NT2/D1 (cell line): ENCODE results near the gene NAGA.

ENCODE experiments used
- DNase-seq: peaks from one replicate; pipeline ENCODE4 v3.0.0-alpha.2; 2011; ENCODE audit warnings: low read depth, low spot score
- H3K27me3 ChIP-seq: 2 replicates; pipeline ENCODE4 v1.6.0; 2011; ENCODE audit warnings: mild to moderate bottlenecking; ENCODE audit not compliant: insufficient read length, insufficient read depth
- H3K36me3 ChIP-seq: 2 replicates; pipeline ENCODE4 v1.6.1; 2011; ENCODE audit warnings: mild to moderate bottlenecking, low read length, mixed read lengths; ENCODE audit not compliant: insufficient read depth, insufficient read length
- H3K4me1 ChIP-seq: 2 replicates; pipeline ENCODE4 v1.5.1; 2011; ENCODE audit not compliant: insufficient read depth, insufficient read length
- H3K4me3 ChIP-seq: 2 replicates; pipeline ENCODE4 v1.5.1; 2011; ENCODE audit warnings: low read depth; ENCODE audit not compliant: insufficient read length
- H3K9ac ChIP-seq: 2 replicates; pipeline ENCODE4 v1.6.0; 2011; ENCODE audit warnings: low read depth; ENCODE audit not compliant: insufficient read length
- H3K9me3 ChIP-seq: 2 replicates; pipeline ENCODE4 v1.5.1; 2011; ENCODE audit warnings: mild to moderate bottlenecking, low read length; ENCODE audit not compliant: insufficient read depth
- SUZ12 ChIP-seq: IDR thresholded peaks from 2 replicates; pipeline ENCODE4 v1.6.1; 2011; ENCODE audit not compliant: insufficient read length, insufficient read depth; ENCODE audit errors: extremely low read depth
- YY1 ChIP-seq: IDR thresholded peaks from 2 replicates; pipeline ENCODE4 v1.6.1; 2011; ENCODE audit not compliant: insufficient read length, insufficient read depth
- ZNF274 ChIP-seq: IDR thresholded peaks from 2 replicates; pipeline ENCODE4 v1.6.1; 2011; ENCODE audit warnings: mild to moderate bottlenecking, low read depth, low read length

NAGA gene

GRCh38 chr22:42066937-42067336, 3.7 kb downstream of the NAGA start:
- H3K36me3 ChIP-seq = peaks cover 31% of the 10 kb centered on the region
- no peaks in the 10 kb centered on the region for H3K27me3 ChIP-seq
- TF ChIP-seq ZNF274 (no peak), SUZ12 (no peak), YY1 (no peak)
- H3K4me1 ChIP-seq = peaks cover 15% of the 10 kb centered on the region
- no peaks in the 10 kb centered on the region for H3K9me3 ChIP-seq
- no peak overlapping the region for H3K4me3 ChIP-seq
- H3K9ac ChIP-seq = no peak overlapping the region
- DNase-seq = no peak

GRCh38 chr22:42066126-42066761, 4.4 kb downstream of the NAGA start:
- no peaks in the 10 kb centered on the region for H3K9me3 ChIP-seq
- H3K9ac ChIP-seq = no peak overlapping the region
- TF ChIP-seq SUZ12 (no peak), ZNF274 (no peak), YY1 (no peak)
- peaks cover 35% of the 10 kb centered on the region for H3K36me3 ChIP-seq
- peaks cover 15% of the 10 kb centered on the region for H3K4me1 ChIP-seq
- DNase-seq = no peak
- H3K4me3 ChIP-seq = no peak overlapping the region
- no peaks in the 10 kb centered on the region for H3K27me3 ChIP-seq

DNA sequence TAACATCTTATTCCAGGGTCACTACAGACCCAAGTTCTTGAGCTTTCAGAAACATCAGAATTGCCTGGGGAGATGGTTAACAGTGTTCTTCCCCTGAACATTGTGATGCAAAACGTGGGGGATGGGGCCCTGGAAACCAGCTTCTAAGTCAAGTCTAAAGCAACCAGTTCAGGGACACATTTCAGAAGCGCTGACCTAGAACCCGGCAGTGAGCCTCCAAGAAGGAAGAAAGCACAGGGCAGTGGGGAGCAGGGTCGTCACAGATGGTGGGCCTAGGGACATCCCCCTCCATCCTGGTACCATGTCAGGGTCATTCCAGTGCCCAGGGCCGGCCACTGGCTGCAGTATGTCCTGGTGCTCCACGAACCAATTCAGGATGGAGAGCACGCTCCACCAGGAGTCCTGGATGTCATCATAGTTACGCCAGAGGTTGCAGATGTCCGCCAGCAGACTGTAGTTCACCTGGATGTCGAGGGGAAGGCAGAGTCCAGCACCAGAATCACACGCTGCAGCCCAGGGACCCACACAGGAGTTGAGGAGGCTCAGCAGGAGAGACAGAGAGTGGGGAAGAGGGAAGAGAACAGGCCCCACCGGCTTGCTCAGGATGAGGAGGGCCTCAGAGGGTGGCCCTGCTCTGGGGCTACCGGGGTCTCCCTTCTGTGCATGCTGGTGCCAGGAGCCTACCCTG, 5.0 kb downstream of the NAGA start:
- TF ChIP-seq ZNF274 (no peak), YY1 (no peak), SUZ12 (no peak)
- H3K9me3 ChIP-seq = no peaks in the 10 kb centered on the region

DNA sequence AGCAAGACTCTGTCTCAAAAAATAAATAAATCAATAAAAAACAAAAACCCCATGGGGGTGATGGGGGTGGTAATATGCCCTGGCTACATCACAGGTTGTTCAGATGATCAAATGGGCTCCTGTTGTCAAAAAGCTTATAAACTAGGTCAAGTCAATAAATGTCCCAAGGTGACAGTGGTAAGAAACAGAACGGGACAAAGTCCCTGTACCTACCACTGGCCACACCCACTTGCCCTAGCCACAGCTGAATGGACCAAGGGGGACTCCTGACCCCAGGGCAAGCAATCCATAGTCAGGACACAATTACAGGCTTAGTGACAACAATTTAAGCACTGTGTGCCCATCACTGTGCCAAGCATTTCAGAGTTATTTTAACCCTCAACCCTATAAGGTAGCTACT, 6.0 kb downstream of the NAGA start:
- no peaks in the 10 kb centered on the region for H3K9me3 ChIP-seq
- no peak for DNase-seq
- no peaks in the 10 kb centered on the region for H3K27me3 ChIP-seq
- H3K36me3 ChIP-seq = peaks cover 50% of the 10 kb centered on the region
- peaks cover 14% of the 10 kb centered on the region for H3K4me1 ChIP-seq
- no peak overlapping the region for H3K4me3 ChIP-seq
- TF ChIP-seq YY1 = no peak
- no peak for TF ChIP-seq ZNF274
- no peak for TF ChIP-seq SUZ12
- H3K9ac ChIP-seq = no peak overlapping the region

More for the DNA sequence above, 5.0 kb downstream of the NAGA start:
- Histone ChIP-seq H3K36me3 (peaks cover 41% of the 10 kb centered on the region), H3K27me3 (no peaks in the 10 kb centered on the region), H3K9ac (peak overlapping the region; percentile 61), H3K4me3 (no peak overlapping the region), H3K4me1 (peaks cover 14% of the 10 kb centered on the region)
- peak; percentile 78 for DNase-seq

DNA sequence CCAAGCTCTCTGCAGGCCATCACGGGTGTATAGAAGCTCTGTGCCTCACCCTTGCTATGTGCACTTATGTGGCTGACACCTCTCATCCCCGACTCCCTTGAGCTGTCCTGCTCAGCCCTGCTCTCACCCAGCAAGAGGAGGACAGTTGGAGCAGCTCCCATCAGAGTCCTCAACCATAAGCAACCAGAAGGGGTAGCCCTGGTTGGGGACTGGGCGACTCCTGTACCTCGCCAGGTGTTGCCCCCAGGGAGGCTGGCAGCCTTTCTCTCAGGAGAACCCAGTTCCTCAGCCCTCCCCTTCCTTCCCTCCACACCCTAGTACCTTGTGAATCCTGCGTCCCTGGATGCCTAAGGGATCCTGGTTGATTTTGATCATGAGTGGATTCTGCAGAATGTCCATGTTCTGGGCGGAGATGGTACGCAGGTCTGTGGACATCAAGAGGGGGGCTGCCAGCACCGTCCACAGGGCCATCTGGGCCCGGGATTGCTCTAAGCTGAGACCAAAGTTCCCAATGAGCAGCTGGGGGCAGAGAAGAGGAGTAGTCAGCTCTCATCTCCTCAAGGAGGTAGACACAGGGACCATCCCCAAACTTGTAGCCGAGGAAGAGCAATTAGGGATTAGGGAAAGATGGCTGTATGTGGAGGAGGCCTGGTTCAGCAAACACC, 8.0 kb downstream of the NAGA start:
- H3K27me3 ChIP-seq = no peaks in the 10 kb centered on the region
- peaks cover 6% of the 10 kb centered on the region; the same call in 1 of the 2 replicates for H3K9me3 ChIP-seq
- DNase-seq = no peak
- peaks cover 14% of the 10 kb centered on the region for H3K4me1 ChIP-seq
- TF ChIP-seq YY1 = no peak
- no peak for TF ChIP-seq ZNF274
- no peak for TF ChIP-seq SUZ12
- H3K9ac ChIP-seq = no peak overlapping the region
- no peak overlapping the region for H3K4me3 ChIP-seq
- peaks cover 54% of the 10 kb centered on the region for H3K36me3 ChIP-seq

DNA sequence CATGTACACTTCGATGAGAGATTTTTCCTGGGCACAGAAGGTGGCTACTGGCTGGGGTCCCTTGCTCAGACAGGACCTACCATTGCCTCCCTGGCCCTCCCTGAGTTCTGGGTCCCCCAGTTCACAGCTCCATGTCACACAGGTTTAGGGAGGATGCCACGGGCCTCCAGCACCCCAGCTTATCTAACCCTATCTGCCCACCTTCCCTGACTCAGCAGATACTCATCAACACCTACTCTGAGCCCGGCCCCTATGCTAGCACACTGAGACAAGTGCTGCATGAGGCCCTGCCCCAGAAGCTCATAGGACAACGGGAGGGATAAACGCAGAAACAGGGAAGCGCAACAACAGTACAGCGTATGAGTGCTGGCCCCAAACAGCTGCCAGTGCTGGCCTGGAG, 9.6 kb downstream of the NAGA start:
- Histone ChIP-seq H3K4me3 (no peak overlapping the region), H3K9me3 (peaks cover 16% of the 10 kb centered on the region; the same call in 1 of the 2 replicates), H3K36me3 (peaks cover 39% of the 10 kb centered on the region), H3K9ac (no peak overlapping the region), H3K4me1 (peaks cover 8% of the 10 kb centered on the region), H3K27me3 (no peaks in the 10 kb centered on the region)
- TF ChIP-seq ZNF274 = no peak
- TF ChIP-seq YY1 = no peak
- DNase-seq = no peak

DNA sequence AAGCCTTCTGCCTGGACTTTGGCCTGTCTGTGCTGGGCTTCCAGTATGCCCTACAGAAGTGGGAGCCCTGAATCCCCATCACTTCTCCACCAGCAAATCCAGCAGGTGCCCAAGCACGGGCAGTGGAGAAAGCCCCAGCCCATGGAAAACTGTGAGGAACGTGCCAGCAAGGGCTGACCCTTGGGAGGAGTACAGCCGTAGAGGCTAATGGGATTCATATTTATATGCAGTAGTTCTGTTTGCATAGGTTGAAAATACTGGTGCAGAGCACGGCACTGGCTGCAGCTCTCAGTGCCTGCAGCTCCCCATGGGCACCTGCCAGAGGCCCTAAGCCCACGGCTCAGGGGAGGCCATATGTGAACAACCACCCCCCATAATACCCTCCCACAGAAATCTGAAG, 10.1 kb downstream of the NAGA start:
- Histone ChIP-seq H3K36me3 (peaks cover 33% of the 10 kb centered on the region), H3K4me3 (no peak overlapping the region), H3K9me3 (peaks cover 16% of the 10 kb centered on the region; the same call in 1 of the 2 replicates), H3K27me3 (no peaks in the 10 kb centered on the region), H3K9ac (no peak overlapping the region), H3K4me1 (peaks cover 3% of the 10 kb centered on the region)
- TF ChIP-seq ZNF274 (no peak), YY1 (no peak), SUZ12 (no peak)
- no peak for DNase-seq
